Fibroblast of lung (primary cell): ENCODE data around the gene ALPK1. TPM values are rescaled to one million over a fixed set of nuclear protein-coding genes. Genes with fewer than 3 reads are reported as not detected.
A peak's percentile ranks its signal among the peaks of the same experiment; 100 is the strongest.

Experiments used
- DNase-seq, 2 donors: peaks; one replicate each; pipeline versions ENCODE4 v3.0.0 to v3.0.0-alpha.2; 2010; ENCODE audit warnings: low read depth in 2 of 2
- H2AFZ ChIP-seq: 2 replicates; pipeline ENCODE4 v1.5.1; 2012; ENCODE audit warnings: low read length, control low read depth, inconsistent platforms
- H3K27ac ChIP-seq: 2 replicates; pipeline ENCODE4 v1.5.1; 2011; ENCODE audit warnings: low read length, control low read depth; ENCODE audit not compliant: insufficient read depth
- H3K27me3 ChIP-seq: 2 replicates; pipeline ENCODE4 v1.5.1; 2011; ENCODE audit warnings: mild to moderate bottlenecking, low read length; ENCODE audit not compliant: control insufficient read depth, insufficient read depth
- H3K36me3 ChIP-seq: 2 replicates; pipeline ENCODE4 v1.5.1; 2011; ENCODE audit warnings: low read length; ENCODE audit not compliant: control insufficient read depth, insufficient read depth
- H3K4me1 ChIP-seq: 2 replicates; pipeline ENCODE4 v1.5.1; 2011; ENCODE audit warnings: low read length; ENCODE audit not compliant: control insufficient read depth, insufficient read depth; ENCODE audit errors: extremely low read depth
- H3K4me2 ChIP-seq: 2 replicates; pipeline ENCODE4 v1.5.1; 2011; ENCODE audit warnings: low read length, control low read depth; ENCODE audit not compliant: insufficient read depth; ENCODE audit errors: extremely low read depth
- H3K4me3 ChIP-seq, 4 experiments: fragments of 200-600 bp in 1 of 4; sonication (generic) in 1 of 4; replicated peaks in 1 of 4; 2 replicates each; pipeline ENCODE4 v1.5.1; 2011 to 2016; ENCODE audit warnings: low read length in 4 of 4, low read depth in 3 of 4, mild to moderate bottlenecking in 3 of 4, control low read depth in 2 of 4, inconsistent platforms in 1 of 4, mixed read lengths in 1 of 4; ENCODE audit not compliant: insufficient read depth in 1 of 4; ENCODE audit errors: control extremely low read depth in 1 of 4
- H3K79me2 ChIP-seq: 2 replicates; pipeline ENCODE4 v1.5.1; 2012; ENCODE audit warnings: mild to moderate bottlenecking, low read length, inconsistent platforms; ENCODE audit not compliant: control insufficient read depth, insufficient read depth
- H3K9ac ChIP-seq: 2 replicates; pipeline ENCODE4 v1.5.1; 2011; ENCODE audit warnings: mild to moderate bottlenecking, low read length, control low read depth; ENCODE audit not compliant: insufficient read depth
- H3K9me3 ChIP-seq: 2 replicates; pipeline ENCODE4 v1.5.1; 2012; ENCODE audit warnings: low read depth, low read length; ENCODE audit not compliant: control insufficient read depth, insufficient read depth
- H4K20me1 ChIP-seq: 2 replicates; pipeline ENCODE4 v1.5.1; 2011; ENCODE audit warnings: low read length; ENCODE audit not compliant: control insufficient read depth, insufficient read depth; ENCODE audit errors: extremely low read depth
- EZH2 ChIP-seq: IDR thresholded peaks from 2 replicates; pipeline ENCODE4 v1.5.1; 2012; ENCODE audit warnings: low read length, control low read depth, mild to moderate bottlenecking; ENCODE audit errors: missing control alignments
- polyA plus RNA-seq, 2 donors: library from polyadenylated mRNA; depleted of rRNA in 1 of 2; stranded (reverse) in 1 of 2; unstranded in 1 of 2; fragments of >200 nt; gene quantifications; 2 replicates each; pipeline ENCODE4 v1.2.1, GENCODE V29; 2011 to 2012; ENCODE audit warnings: missing spikeins in 1 of 2
- total RNA-seq: library from RNA; depleted of rRNA; stranded (reverse); fragments of >200 nt; gene quantifications from 2 replicates; pipeline ENCODE4 v1.2.1, GENCODE V29; 2014
- TF ChIP-seq, protein P1 (sequence below), 2 donors: IDR thresholded peaks in 1 of 2; conservative IDR thresholded peaks in 1 of 2; 1 replicate in 1 of 2; 2 replicates in 1 of 2; pipeline ENCODE4 v1.5.1; 2011 to 2012; ENCODE audit warnings: low read length in 2 of 2, control low read depth in 1 of 2, inconsistent platforms in 1 of 2, low read depth in 1 of 2, mild to moderate bottlenecking in 1 of 2

Gene ALPK1
- total and polyA plus RNA-seq, 2 donors (not counting 1 experiment from before 2014, with no cell fraction given), result 9.3 to 50.2 TPM

GRCh38 chr4:112284166-112284565 lies 13.0 kb upstream of the ALPK1 start:
- H3K9ac ChIP-seq, result no peak overlapping the region
- no peak for TF ChIP-seq EZH2
- TF ChIP-seq, protein P1, sequence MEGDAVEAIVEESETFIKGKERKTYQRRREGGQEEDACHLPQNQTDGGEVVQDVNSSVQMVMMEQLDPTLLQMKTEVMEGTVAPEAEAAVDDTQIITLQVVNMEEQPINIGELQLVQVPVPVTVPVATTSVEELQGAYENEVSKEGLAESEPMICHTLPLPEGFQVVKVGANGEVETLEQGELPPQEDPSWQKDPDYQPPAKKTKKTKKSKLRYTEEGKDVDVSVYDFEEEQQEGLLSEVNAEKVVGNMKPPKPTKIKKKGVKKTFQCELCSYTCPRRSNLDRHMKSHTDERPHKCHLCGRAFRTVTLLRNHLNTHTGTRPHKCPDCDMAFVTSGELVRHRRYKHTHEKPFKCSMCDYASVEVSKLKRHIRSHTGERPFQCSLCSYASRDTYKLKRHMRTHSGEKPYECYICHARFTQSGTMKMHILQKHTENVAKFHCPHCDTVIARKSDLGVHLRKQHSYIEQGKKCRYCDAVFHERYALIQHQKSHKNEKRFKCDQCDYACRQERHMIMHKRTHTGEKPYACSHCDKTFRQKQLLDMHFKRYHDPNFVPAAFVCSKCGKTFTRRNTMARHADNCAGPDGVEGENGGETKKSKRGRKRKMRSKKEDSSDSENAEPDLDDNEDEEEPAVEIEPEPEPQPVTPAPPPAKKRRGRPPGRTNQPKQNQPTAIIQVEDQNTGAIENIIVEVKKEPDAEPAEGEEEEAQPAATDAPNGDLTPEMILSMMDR (conservative IDR thresholded peaks at IDR 0.05 in 1 of 2, IDR thresholded peaks at IDR 0.05 in 1 of 2; ENCODE audit: low read depth in 1 of 2, low read length in 2 of 2), result no peak
- no peaks in the 10 kb centered on the region for H3K36me3 ChIP-seq
- peak overlapping the region; percentile 75 for H3K4me2 ChIP-seq
- peaks cover 2% of the 10 kb centered on the region for H3K4me1 ChIP-seq
- peak overlapping the region; percentile 5 to 83 (median 76) for H3K4me3 ChIP-seq
- no peaks in the 10 kb centered on the region for H3K79me2 ChIP-seq
- H3K27me3 ChIP-seq, result no peaks in the 10 kb centered on the region
- DNase-seq, result peak; percentile 3 to 25
- peak overlapping the region; percentile 13 for H2AFZ ChIP-seq
- H3K9me3 ChIP-seq, result no peaks in the 10 kb centered on the region
- no peaks in the 10 kb centered on the region for H4K20me1 ChIP-seq
- no peak overlapping the region for H3K27ac ChIP-seq

DNA sequence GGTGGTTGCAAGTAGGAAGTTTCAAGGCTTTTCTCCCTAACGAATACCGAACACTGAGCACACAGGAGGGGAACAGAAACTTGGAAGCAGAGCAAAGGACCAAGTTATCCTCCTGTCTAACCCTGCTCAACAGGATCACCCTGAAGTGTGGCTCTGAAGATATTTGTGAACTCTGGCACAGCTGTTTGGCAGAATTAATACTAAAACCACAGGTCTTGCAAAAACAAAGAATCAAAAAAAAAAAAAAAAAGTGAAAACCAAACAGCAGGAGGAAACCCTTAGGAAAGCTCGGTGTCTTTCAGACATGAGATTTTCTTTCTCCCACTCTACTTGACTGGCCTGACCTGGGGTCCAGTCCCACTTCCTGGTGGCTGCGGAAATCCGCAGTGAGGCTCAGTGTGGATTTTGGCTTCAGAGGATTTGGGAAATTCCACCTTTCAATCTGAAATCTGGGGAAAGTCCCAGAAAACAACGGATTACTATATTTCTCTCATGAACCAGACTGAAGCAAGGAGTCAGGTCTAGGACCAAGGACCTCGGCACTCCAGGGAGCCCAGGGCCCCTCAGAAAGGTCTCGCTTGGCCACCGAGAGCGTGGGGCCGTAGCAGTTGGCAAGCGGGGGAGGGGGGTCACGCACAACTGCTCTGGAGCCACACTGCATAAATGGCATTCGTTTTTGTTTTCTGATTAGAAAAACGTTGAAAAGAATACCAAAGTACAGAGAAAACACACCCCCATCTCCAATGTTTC lies 12.3 kb upstream of the ALPK1 start:
- peak overlapping the region; percentile 92 for H3K4me2 ChIP-seq
- H3K4me1 ChIP-seq, result peaks cover 2% of the 10 kb centered on the region
- no peaks in the 10 kb centered on the region for H4K20me1 ChIP-seq
- no peaks in the 10 kb centered on the region for H3K36me3 ChIP-seq
- H2AFZ ChIP-seq, result peak overlapping the region; percentile 96
- H3K27me3 ChIP-seq, result no peaks in the 10 kb centered on the region
- no peak overlapping the region for H3K27ac ChIP-seq
- H3K4me3 ChIP-seq, result peak overlapping the region; percentile 74 to 83 (median 77)
- H3K9me3 ChIP-seq, result no peaks in the 10 kb centered on the region
- H3K79me2 ChIP-seq, result no peaks in the 10 kb centered on the region
- peak; percentile 31 to 39 for DNase-seq
- peak overlapping the region; percentile 1 for H3K9ac ChIP-seq
- TF ChIP-seq, protein P1 (conservative IDR thresholded peaks at IDR 0.05 in 1 of 2, IDR thresholded peaks at IDR 0.05 in 1 of 2; ENCODE audit: low read depth in 1 of 2, low read length in 2 of 2), result no peak
- no peak for TF ChIP-seq EZH2

GRCh38 chr4:112287258-112287989 lies 9.7 kb upstream of the ALPK1 start:
- TF ChIP-seq EZH2, result no peak
- TF ChIP-seq, protein P1 (conservative IDR thresholded peaks at IDR 0.05 in 1 of 2, IDR thresholded peaks at IDR 0.05 in 1 of 2; ENCODE audit: low read depth in 1 of 2, low read length in 2 of 2), result no peak

More at GRCh38 chr4:112287258-112287989, 9.7 kb upstream of the ALPK1 start:
- no peaks in the 10 kb centered on the region for H3K9me3 ChIP-seq
- H3K4me1 ChIP-seq, result peaks cover 2% of the 10 kb centered on the region
- H3K4me3 ChIP-seq, result no peak overlapping the region
- H4K20me1 ChIP-seq, result no peaks in the 10 kb centered on the region
- H3K27me3 ChIP-seq, result no peaks in the 10 kb centered on the region
- H3K79me2 ChIP-seq, result no peaks in the 10 kb centered on the region
- no peak overlapping the region for H3K9ac ChIP-seq
- H3K36me3 ChIP-seq, result no peaks in the 10 kb centered on the region
- no peak for DNase-seq
- no peak overlapping the region for H2AFZ ChIP-seq
- no peak overlapping the region for H3K4me2 ChIP-seq
- no peak overlapping the region for H3K27ac ChIP-seq
